ENCODE data around the gene FRRS1. TPM values are rescaled to one million over a fixed set of nuclear protein-coding genes. Genes with fewer than 3 reads are reported as not detected.

The FRRS1 gene
- total RNA-seq, 1 donor from 2014 or later: 1.2 TPM

DNA sequence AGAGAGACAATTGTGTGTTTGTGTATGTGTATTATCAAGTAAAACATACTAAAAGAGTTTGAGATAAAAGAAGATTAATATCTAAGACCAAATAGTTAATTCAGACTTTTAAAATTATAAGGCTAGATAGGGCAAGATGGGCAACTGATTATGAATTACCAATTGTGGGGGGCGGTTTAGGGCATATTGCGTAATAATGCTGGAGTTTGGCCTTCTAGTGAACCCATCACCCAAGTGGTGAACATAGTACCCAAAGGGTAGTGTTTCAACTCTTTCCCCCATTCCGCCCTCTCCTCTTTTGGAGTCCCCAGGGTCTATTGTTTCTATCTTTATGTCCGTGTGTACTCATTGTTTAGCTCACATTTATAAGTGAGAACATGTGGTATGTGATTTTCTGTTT lies 55.4 kb downstream of the FRRS1 start:
- H3K27me3 Mint-ChIP-seq (ENCODE audit: low read depth): no peaks in the 10 kb centered on the region
- intact Hi-C loops (cut with micrococcal nuclease): no loop called here
- no peak for DNase-seq (ENCODE audit: low spot score)
- H3K4me1 Mint-ChIP-seq (ENCODE audit: low read depth): no peaks in the 10 kb centered on the region
- H3K9me3 Mint-ChIP-seq: no peaks in the 10 kb centered on the region
- no peak overlapping the region for H3K27ac Mint-ChIP-seq
- H3K36me3 Mint-ChIP-seq (ENCODE audit: low read depth): no peaks in the 10 kb centered on the region
- H3K4me3 Mint-ChIP-seq (ENCODE audit: low read depth): no peak overlapping the region

DNA sequence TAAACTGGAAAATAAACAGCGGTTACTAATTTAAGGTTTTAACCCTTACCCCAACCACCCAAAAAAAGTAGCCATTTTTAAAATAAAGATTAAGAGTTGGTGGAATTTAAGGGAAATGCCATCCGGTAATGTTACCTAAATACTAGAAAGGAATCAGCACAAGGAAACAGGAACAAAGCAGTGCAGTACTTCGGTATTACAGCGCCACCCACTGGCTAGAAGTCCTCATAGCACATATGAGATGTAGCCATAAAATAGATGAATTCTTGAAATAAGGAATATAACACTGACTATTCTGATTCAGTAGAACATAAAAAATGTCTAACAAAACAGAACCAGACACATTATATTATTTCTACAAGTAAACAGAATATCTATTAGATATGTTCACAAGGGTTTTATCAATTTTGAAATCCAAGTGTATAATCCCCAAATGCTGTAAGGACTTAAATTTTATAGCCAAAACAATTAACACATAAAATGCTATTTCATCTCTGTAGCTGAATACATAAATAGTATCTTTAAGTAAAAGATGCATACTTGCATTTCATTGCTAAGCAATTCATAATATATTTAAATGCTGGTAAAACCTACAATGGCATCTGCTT lies 58.8 kb downstream of the FRRS1 start:
- Mint-ChIP-seq H3K27ac (no peak overlapping the region), H3K4me3 (ENCODE audit: low read depth) (no peak overlapping the region), H3K27me3 (ENCODE audit: low read depth) (no peaks in the 10 kb centered on the region), H3K4me1 (ENCODE audit: low read depth) (peaks cover 6% of the 10 kb centered on the region), H3K9me3 (no peaks in the 10 kb centered on the region), H3K36me3 (ENCODE audit: low read depth) (no peaks in the 10 kb centered on the region)
- intact Hi-C loops (cut with micrococcal nuclease): loop anchor here (1.0 kb wide), 1 partner anchor 527 kb away; no protein-coding TSS in a partner anchor
- peak; percentile 37 for DNase-seq (ENCODE audit: low spot score)

DNA sequence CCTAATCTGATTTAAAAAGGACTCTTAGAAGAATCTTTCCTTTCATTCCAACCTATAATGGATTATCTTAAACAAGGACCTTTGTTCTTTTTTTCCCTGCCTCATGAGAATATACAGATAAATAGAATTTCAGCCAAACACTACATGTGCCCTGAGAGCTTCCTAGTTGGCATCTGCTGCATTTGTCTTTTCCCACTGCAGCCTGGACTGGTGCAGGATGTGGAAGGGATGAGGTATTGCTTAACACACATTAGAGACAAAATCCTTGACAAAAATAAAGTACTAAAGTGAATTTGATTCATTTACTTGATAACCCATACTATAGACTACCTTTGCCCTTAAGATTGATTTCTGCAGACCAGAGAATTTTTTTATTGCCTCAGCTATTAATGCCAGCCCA lies 61.0 kb downstream of the FRRS1 start:
- DNase-seq (ENCODE audit: low spot score): no peak
- intact Hi-C loops (cut with micrococcal nuclease): no loop called here
- H3K9me3 Mint-ChIP-seq: no peaks in the 10 kb centered on the region
- peaks cover 6% of the 10 kb centered on the region for H3K4me1 Mint-ChIP-seq (ENCODE audit: low read depth)
- H3K4me3 Mint-ChIP-seq (ENCODE audit: low read depth): no peak overlapping the region
- no peak overlapping the region for H3K27ac Mint-ChIP-seq
- H3K27me3 Mint-ChIP-seq (ENCODE audit: low read depth): peaks cover 13% of the 10 kb centered on the region
- no peaks in the 10 kb centered on the region for H3K36me3 Mint-ChIP-seq (ENCODE audit: low read depth)

DNA sequence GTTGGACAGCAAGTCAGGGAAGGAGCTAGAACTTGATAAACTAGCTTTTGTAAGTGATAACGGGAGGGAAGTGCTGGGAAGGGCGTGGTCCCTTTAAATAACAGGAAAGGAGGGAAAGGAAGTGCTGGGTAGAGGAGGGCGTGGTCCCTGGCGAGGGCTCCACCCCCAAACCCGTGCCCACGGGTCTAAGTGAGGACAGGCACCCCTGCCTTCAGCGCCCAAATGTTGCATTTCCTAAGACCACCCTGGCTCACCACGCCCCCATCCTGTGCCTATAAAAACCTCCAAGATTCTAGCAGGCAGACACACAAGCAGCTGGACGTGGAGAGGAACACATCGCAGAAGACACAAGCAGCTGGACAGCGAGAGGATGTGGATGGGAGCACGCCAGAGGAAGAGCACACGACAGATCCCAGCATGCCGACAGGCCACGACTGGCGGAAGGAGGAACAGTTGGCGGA lies 62.0 kb downstream of the FRRS1 start:
- intact Hi-C loops (cut with micrococcal nuclease): no loop called here
- Mint-ChIP-seq H3K27me3 (ENCODE audit: low read depth) (peaks cover 16% of the 10 kb centered on the region), H3K9me3 (no peaks in the 10 kb centered on the region), H3K4me3 (ENCODE audit: low read depth) (no peak overlapping the region), H3K36me3 (ENCODE audit: low read depth) (no peaks in the 10 kb centered on the region), H3K27ac (no peak overlapping the region), H3K4me1 (ENCODE audit: low read depth) (peaks cover 6% of the 10 kb centered on the region)
- no peak for DNase-seq (ENCODE audit: low spot score)

DNA sequence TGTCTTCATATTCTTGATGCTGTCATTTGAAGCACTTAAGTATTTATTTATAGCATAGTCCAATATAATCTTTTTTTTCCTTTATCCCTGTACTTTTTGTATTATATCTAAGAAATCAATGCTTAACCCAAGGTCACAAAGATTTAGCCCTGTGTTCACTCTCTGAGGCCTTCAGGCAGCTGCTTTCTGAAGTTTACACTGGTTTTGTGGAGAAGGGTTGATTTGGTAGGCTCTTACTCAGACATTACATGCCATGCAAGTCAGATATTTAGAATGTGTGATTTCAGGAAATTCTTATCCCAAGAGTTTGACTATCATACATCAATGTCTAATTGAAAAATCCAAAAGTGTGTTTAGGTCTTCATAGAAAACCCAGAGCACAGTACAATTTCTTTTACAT lies 64.2 kb downstream of the FRRS1 start:
- Mint-ChIP-seq H3K9me3 (no peaks in the 10 kb centered on the region), H3K36me3 (ENCODE audit: low read depth) (no peaks in the 10 kb centered on the region), H3K27me3 (ENCODE audit: low read depth) (peaks cover 30% of the 10 kb centered on the region), H3K27ac (no peak overlapping the region), H3K4me3 (ENCODE audit: low read depth) (no peak overlapping the region), H3K4me1 (ENCODE audit: low read depth) (peaks cover 6% of the 10 kb centered on the region)
- DNase-seq (ENCODE audit: low spot score): no peak
- intact Hi-C loops (cut with micrococcal nuclease): no loop called here

DNA sequence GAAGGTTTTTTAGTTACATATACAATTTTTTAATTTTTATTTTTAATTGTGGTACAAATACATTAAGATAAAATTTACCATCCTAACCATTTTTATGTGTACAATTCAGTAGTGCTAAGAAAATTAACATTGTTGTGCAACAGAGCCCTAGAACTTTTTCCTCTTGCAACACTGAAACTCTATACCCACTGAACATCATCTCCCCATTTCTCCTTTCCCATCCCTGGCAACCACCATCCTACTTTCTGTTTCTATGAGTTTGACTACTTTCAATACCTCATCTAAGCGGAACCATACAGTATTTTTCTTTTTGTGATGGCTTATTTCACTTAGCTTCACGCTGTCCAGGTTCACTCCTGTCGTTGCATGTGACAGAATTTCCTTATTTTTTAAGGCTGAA lies 66.4 kb downstream of the FRRS1 start:
- Mint-ChIP-seq H3K36me3 (ENCODE audit: low read depth) (no peaks in the 10 kb centered on the region), H3K4me3 (ENCODE audit: low read depth) (no peak overlapping the region), H3K9me3 (no peaks in the 10 kb centered on the region), H3K4me1 (ENCODE audit: low read depth) (peaks cover 6% of the 10 kb centered on the region), H3K27ac (no peak overlapping the region), H3K27me3 (ENCODE audit: low read depth) (peaks cover 34% of the 10 kb centered on the region)
- intact Hi-C loops (cut with micrococcal nuclease): no loop called here
- no peak for DNase-seq (ENCODE audit: low spot score)

DNA sequence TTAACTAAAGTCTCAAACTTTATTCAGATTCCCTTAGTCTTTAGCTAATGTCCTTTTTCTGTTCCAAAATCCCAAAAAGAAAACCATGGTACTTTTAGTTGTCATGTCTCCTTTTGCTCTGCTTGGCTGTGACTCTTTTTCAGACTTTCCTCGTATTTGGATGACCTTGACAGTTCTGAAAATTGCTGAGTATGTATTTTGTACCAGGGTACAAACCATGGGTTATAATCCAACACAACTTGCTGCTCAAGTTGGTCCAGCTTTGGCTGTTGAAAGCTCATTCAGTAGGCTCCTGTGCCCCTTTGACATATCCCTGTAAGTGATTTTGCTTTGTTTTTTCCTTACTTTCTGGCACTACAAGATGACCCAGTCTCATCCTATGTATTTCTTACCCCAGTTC lies 68.9 kb downstream of the FRRS1 start:
- no peak for DNase-seq (ENCODE audit: low spot score)
- Mint-ChIP-seq H3K27me3 (ENCODE audit: low read depth) (peaks cover 38% of the 10 kb centered on the region), H3K9me3 (no peaks in the 10 kb centered on the region), H3K36me3 (ENCODE audit: low read depth) (no peaks in the 10 kb centered on the region), H3K4me3 (ENCODE audit: low read depth) (no peak overlapping the region), H3K4me1 (ENCODE audit: low read depth) (no peaks in the 10 kb centered on the region), H3K27ac (no peak overlapping the region)
- intact Hi-C loops (cut with micrococcal nuclease): loop anchor here (10.0 kb wide), 1 partner anchor 83 kb away; no protein-coding TSS in a partner anchor

DNA sequence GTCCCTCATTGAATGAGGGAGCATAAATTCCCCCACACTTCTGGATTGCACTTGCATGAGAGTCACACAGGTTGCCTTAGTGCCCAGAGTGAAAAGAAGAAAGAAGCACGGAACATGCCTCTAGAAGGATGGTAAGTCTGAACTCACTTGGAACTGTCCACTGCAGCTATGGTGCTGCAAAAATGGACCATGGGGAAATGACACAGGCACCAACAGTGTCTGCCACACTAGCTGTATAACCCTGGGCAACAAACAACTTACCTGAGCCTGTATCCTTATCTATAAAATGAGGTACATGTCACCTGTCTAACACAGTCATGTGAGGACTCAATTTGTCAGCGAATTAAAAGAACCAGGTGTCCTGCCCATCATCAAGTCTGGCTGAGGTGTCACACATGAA lies 69.8 kb downstream of the FRRS1 start:
- H3K36me3 Mint-ChIP-seq (ENCODE audit: low read depth): no peaks in the 10 kb centered on the region
- H3K4me3 Mint-ChIP-seq (ENCODE audit: low read depth): no peak overlapping the region
- DNase-seq (ENCODE audit: low spot score): no peak
- no peaks in the 10 kb centered on the region for H3K9me3 Mint-ChIP-seq
- peaks cover 32% of the 10 kb centered on the region for H3K27me3 Mint-ChIP-seq (ENCODE audit: low read depth)
- H3K27ac Mint-ChIP-seq: no peak overlapping the region
- intact Hi-C loops (cut with micrococcal nuclease): loop anchor here (10.0 kb wide), 1 partner anchor 82 kb away; no protein-coding TSS in a partner anchor
- no peaks in the 10 kb centered on the region for H3K4me1 Mint-ChIP-seq (ENCODE audit: low read depth)

DNA sequence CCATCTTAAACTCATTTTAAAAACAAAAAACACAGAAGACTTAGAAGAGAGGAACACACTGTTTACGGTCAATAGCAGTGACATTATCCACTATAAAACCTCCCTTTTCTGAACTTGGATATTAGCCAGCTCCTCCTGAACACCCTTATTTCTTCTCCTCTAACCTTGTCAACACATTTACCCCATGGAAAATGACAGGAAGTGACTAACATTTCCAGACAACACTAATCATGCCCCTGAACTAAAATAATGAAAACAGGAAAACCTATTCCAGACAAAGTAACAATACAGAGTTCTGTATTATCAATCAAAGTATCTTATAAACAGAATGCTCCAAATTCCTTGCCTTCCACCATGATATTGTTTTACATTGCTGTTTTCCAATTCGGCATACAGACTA lies 75.3 kb downstream of the FRRS1 start:
- DNase-seq (ENCODE audit: low spot score): no peak
- intact Hi-C loops (cut with micrococcal nuclease): loop anchor here (10.0 kb wide), 1 partner anchor 76 kb away; no protein-coding TSS in a partner anchor
- Mint-ChIP-seq H3K4me1 (ENCODE audit: low read depth) (no peaks in the 10 kb centered on the region), H3K36me3 (ENCODE audit: low read depth) (no peaks in the 10 kb centered on the region), H3K27ac (no peak overlapping the region), H3K9me3 (no peaks in the 10 kb centered on the region), H3K27me3 (ENCODE audit: low read depth) (peaks cover 22% of the 10 kb centered on the region), H3K4me3 (ENCODE audit: low read depth) (no peak overlapping the region)

DNA sequence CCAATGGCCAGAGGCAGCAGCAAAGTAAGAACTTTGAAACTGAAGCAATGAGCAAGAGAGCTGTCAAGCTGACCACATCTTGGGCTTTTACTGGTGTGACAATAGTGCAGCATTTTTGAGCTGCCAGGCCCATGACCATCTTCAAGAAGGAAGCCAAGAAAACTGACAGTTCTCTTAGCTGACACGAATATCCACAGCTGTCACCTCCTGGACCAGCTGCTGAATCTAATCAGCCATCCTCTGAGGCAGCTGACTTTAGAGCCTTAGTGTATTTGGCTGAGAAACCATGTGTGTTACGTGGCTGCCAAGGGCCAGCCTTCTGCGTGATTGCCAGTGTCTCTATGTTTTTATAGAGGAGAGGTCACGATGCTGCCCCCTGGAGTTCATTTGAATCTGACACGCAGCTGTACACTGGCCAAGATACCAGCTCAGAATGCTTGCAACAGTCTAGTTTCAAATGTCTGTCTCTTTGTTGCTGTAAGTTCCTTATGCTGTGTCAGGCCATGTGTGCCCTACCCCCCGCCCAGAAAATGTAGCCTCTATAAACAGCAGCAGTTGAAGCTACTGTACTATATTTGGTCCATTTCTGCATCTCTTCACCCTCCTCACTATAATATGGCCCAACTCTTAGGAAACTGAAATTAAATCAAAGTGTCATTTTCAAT lies 80.8 kb downstream of the FRRS1 start:
- Mint-ChIP-seq H3K4me1 (ENCODE audit: low read depth) (no peaks in the 10 kb centered on the region), H3K27me3 (ENCODE audit: low read depth) (peaks cover 14% of the 10 kb centered on the region), H3K36me3 (ENCODE audit: low read depth) (no peaks in the 10 kb centered on the region), H3K9me3 (no peaks in the 10 kb centered on the region), H3K4me3 (ENCODE audit: low read depth) (no peak overlapping the region), H3K27ac (no peak overlapping the region)
- DNase-seq (ENCODE audit: low spot score): peak; percentile 22
- intact Hi-C loops (cut with micrococcal nuclease): loop anchor here (2.0 kb wide), 1 partner anchor 505 kb away; no protein-coding TSS in a partner anchor

DNA sequence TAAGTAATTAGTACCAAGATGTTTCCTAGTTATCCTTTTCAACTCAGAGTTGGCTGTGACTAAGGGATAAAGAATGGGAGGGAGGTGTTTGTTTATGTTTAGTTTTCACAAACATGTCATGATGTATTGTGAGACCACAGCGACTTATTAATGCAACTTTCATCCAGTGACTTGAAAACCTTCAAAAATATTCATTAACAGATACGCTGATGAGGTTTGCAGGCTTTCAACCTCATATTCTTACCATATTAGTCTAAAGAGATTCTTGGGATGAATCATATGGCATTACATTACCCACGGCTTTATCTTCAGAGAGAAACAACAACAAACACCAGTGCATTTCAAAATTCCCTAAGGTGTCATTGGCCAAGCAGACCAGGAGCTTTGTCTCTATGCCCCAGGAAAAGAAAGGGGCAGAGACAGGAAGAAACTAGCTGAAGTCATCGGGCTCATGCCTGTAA lies 84.1 kb downstream of the FRRS1 start:
- no peaks in the 10 kb centered on the region for H3K36me3 Mint-ChIP-seq (ENCODE audit: low read depth)
- no peak overlapping the region for H3K27ac Mint-ChIP-seq
- H3K4me3 Mint-ChIP-seq (ENCODE audit: low read depth): no peak overlapping the region
- intact Hi-C loops (cut with micrococcal nuclease): no loop called here
- H3K27me3 Mint-ChIP-seq (ENCODE audit: low read depth): peaks cover 8% of the 10 kb centered on the region
- H3K4me1 Mint-ChIP-seq (ENCODE audit: low read depth): no peaks in the 10 kb centered on the region
- DNase-seq (ENCODE audit: low spot score): no peak
- H3K9me3 Mint-ChIP-seq: no peaks in the 10 kb centered on the region

DNA sequence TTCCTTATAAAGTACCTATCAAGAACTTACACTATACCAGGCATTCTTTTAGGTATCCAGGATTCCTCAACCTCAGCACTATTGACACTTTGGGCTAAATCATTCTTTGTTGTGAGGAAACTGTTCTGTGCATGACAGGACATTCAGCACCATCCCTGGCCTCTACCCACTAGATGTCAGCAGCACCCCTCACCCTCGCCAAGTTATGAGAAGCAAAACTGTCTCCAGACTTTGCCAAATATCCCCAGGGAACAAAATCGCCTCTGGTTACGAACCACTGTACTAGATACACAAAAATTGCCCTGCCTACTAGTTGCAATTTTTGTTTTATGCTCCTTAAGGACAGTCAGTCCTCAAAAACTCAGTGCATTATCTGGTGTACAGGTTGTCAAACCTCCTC lies 84.9 kb downstream of the FRRS1 start:
- Mint-ChIP-seq H3K27ac (no peak overlapping the region), H3K9me3 (no peaks in the 10 kb centered on the region), H3K27me3 (ENCODE audit: low read depth) (peaks cover 6% of the 10 kb centered on the region), H3K36me3 (ENCODE audit: low read depth) (no peaks in the 10 kb centered on the region), H3K4me3 (ENCODE audit: low read depth) (no peak overlapping the region), H3K4me1 (ENCODE audit: low read depth) (no peaks in the 10 kb centered on the region)
- no peak for DNase-seq (ENCODE audit: low spot score)
- intact Hi-C loops (cut with micrococcal nuclease): no loop called here

DNA sequence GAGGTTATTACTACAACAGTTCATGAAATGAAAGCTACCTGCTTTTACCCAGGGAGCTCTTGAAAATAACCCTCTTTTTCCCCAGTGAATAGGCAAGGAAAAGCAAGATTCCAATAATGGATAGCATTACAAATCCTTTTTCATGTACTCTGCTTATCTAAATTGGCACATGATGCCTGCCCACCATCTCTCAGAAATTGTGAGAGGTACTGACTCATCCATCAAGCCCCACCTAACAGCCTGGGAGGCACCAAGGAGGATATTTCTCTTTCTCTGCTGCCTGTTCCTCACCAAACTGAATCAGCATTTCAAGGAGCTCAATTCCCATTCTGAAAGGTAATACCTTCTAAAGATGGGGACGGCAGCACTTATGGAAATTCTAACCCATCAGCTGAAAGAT lies 86.2 kb downstream of the FRRS1 start:
- Mint-ChIP-seq H3K27ac (no peak overlapping the region), H3K27me3 (ENCODE audit: low read depth) (peaks cover 10% of the 10 kb centered on the region), H3K4me3 (ENCODE audit: low read depth) (no peak overlapping the region), H3K4me1 (ENCODE audit: low read depth) (no peaks in the 10 kb centered on the region), H3K36me3 (ENCODE audit: low read depth) (no peaks in the 10 kb centered on the region), H3K9me3 (no peaks in the 10 kb centered on the region)
- DNase-seq (ENCODE audit: low spot score): no peak
- intact Hi-C loops (cut with micrococcal nuclease): no loop called here

Data from activated T-helper 2 cell treated with anti-CD3 and anti-CD28 coated beads, Interferon-gamma antibody, Interleukin-2, Interleukin-4, amounts not matched to agents 10 μg/mL and 5 μg/mL and 100 μg/mL, durations not matched to agents 14 hours and 24 hours and 36 hours (primary cell).